Embryonic facial prominence (tissue), 1 donor: ENCODE results near the gene DCDC1.

Experiments
- DNase-seq: peaks from one replicate; pipeline ENCODE4 v3.0.0-alpha.2; 2016; ENCODE audit errors: extremely low spot score

The DCDC1 gene

GRCh38 chr11:30911247-30911646, 458.3 kb downstream of the DCDC1 start:
- DNase-seq, result no peak

- DNase-seq, result no peak
These were observed 460.7 kb downstream of the DCDC1 start for GRCh38 chr11:30908857-30909256.

- no peak for DNase-seq
These were observed 461.3 kb downstream of the DCDC1 start for GRCh38 chr11:30908272-30908671.

GRCh38 chr11:30902929-30903328, 466.6 kb downstream of the DCDC1 start:
- DNase-seq, result no peak

- DNase-seq, result no peak
These were observed 474.5 kb downstream of the DCDC1 start for GRCh38 chr11:30895046-30895445.

GRCh38 chr11:30893318-30893717, 476.2 kb downstream of the DCDC1 start:
- no peak for DNase-seq

GRCh38 chr11:30889143-30889794, 480.3 kb downstream of the DCDC1 start:
- no peak for DNase-seq

GRCh38 chr11:30879322-30880005, 490.1 kb downstream of the DCDC1 start:
- no peak for DNase-seq

GRCh38 chr11:30878400-30878799, 491.1 kb downstream of the DCDC1 start:
- DNase-seq, result no peak

- DNase-seq, result no peak
These were observed 492.7 kb downstream of the DCDC1 start for GRCh38 chr11:30876663-30877396.

- DNase-seq, result no peak
These were observed 493.3 kb downstream of the DCDC1 start for GRCh38 chr11:30876228-30876627.

- DNase-seq, result no peak
These were observed 493.7 kb downstream of the DCDC1 start for GRCh38 chr11:30875806-30876205.

- no peak for DNase-seq
These were observed 495.5 kb downstream of the DCDC1 start for GRCh38 chr11:30873924-30874610.

- no peak for DNase-seq
These were observed 500.9 kb downstream of the DCDC1 start for GRCh38 chr11:30868626-30869081.

- no peak for DNase-seq
These were observed 506.3 kb downstream of the DCDC1 start for GRCh38 chr11:30863209-30863608.

GRCh38 chr11:30861531-30861930, 508.0 kb downstream of the DCDC1 start:
- peak; percentile 70 for DNase-seq

- DNase-seq, result no peak
These were observed 508.5 kb downstream of the DCDC1 start for GRCh38 chr11:30861064-30861463.

GRCh38 chr11:30860146-30860545, 509.4 kb downstream of the DCDC1 start:
- DNase-seq, result no peak

- peak; percentile 47 for DNase-seq
These were observed 509.9 kb downstream of the DCDC1 start for GRCh38 chr11:30859669-30860068.

GRCh38 chr11:30855383-30856006, 514.0 kb downstream of the DCDC1 start:
- DNase-seq, result peak; percentile 76

GRCh38 chr11:30853439-30853838, 516.1 kb downstream of the DCDC1 start:
- DNase-seq, result no peak

- DNase-seq, result no peak
These were observed 516.9 kb downstream of the DCDC1 start for GRCh38 chr11:30852645-30853044.
